GM12878 (cell line): ENCODE measurements around the gene FCHSD2. TPM values are rescaled to one million over a fixed set of nuclear protein-coding genes. Genes with fewer than 3 reads are reported as not detected.

ENCODE experiments used
- ASH2L ChIP-seq: fragments of 300-600, 200-600 bp; sonication (generic); IDR thresholded peaks from 2 replicates; pipeline ENCODE4 v1.6.1; 2017; ENCODE audit warnings: low read depth, mild to moderate bottlenecking, borderline replicate concordance
- CBFB ChIP-seq: IDR thresholded peaks from 2 replicates; pipeline ENCODE4 v1.6.1; 2016; ENCODE audit warnings: antibody characterized with exemption, low read depth
- GATAD2B ChIP-seq: fragments of 450-650 bp; conservative IDR thresholded peaks from 2 replicates; pipeline ENCODE4 v1.6.1; 2017; ENCODE audit warnings: low read depth, mild to moderate bottlenecking, moderate library complexity
- HSF1 ChIP-seq: fragments of 150-350 bp; IDR thresholded peaks from 2 replicates; pipeline ENCODE4 v1.6.1; 2014; ENCODE audit warnings: mild to moderate bottlenecking, low read depth, low read length
- NFIC ChIP-seq: IDR thresholded peaks from 2 replicates; pipeline ENCODE4 v1.6.1; 2012; ENCODE audit warnings: low read depth, mild to moderate bottlenecking, inconsistent platforms, low read length, moderate library complexity
- POLR2A ChIP-seq: IDR thresholded peaks from 2 replicates; pipeline ENCODE4 v1.6.1; 2011; ENCODE audit warnings: low read depth, mild to moderate bottlenecking, low read length
- RELA ChIP-seq: fragments of 450-650 bp; IDR thresholded peaks from 2 replicates; pipeline ENCODE4 v1.8.0; 2014; ENCODE audit warnings: borderline replicate concordance; ENCODE audit not compliant: partially characterized antibody
- STAT1 ChIP-seq: fragments of 450-650 bp; conservative IDR thresholded peaks from 2 replicates; pipeline ENCODE4 v1.6.1; 2014; ENCODE audit warnings: antibody characterized with exemption, mild to moderate bottlenecking
- TAF1 ChIP-seq: IDR thresholded peaks from 2 replicates; pipeline ENCODE4 v1.6.1; 2011; ENCODE audit warnings: mild to moderate bottlenecking, low read depth, low read length, borderline replicate concordance
- ZNF217 ChIP-seq: fragments of 450-650 bp; IDR thresholded peaks from 2 replicates; pipeline ENCODE4 v1.6.1; 2017; ENCODE audit warnings: antibody characterized with exemption, mild to moderate bottlenecking
- ZNF687 ChIP-seq: fragments of 450-650 bp; IDR thresholded peaks from 2 replicates; pipeline ENCODE4 v1.6.1; 2017; ENCODE audit warnings: mild to moderate bottlenecking, moderate library complexity
- polyA plus RNA-seq, 11 experiments: library from polyadenylated mRNA; depleted of rRNA in 4 of 11; unstranded in 6 of 11; stranded (reverse) in 5 of 11; fragments of >200 nt; fragmentation: Nextera tagmentation in 4 of 11; fragmentation: Illumina TruSeq in 1 of 11; extraction: Ambion mirVana in 4 of 11; extraction: Trizol in 1 of 11; gene quantifications; 1 replicate in 1 of 11; 2 replicates in 10 of 11; pipeline versions ENCODE4 v1.2.1 to v1.2.3, GENCODE V29; 2011 to 2016; ENCODE audit warnings: inconsistent platforms in 2 of 11, missing spikeins in 2 of 11, low read depth in 1 of 11
- total RNA-seq, 4 experiments: library from RNA; depleted of rRNA in 3 of 4; stranded (reverse); fragments of >200 nt in 3 of 4; fragmentation: Illumina TruSeq in 1 of 4; extraction: Trizol in 1 of 4; gene quantifications; 2 replicates each; pipeline versions ENCODE4 v1.2.1 to v1.2.3, GENCODE V29; 2013 to 2021
- TF ChIP-seq, protein P1 (sequence below): fragments of 450-650 bp; IDR thresholded peaks from 2 replicates; pipeline ENCODE4 v1.6.1; 2017; ENCODE audit warnings: mild to moderate bottlenecking, low read depth, inconsistent platforms; ENCODE audit not compliant: poor library complexity, severe bottlenecking
- TF ChIP-seq, protein P2 (sequence below): fragments of 450-650 bp; IDR thresholded peaks from 2 replicates; pipeline ENCODE4 v1.6.1; 2017; ENCODE audit warnings: mild to moderate bottlenecking, moderate library complexity
- TF ChIP-seq, protein P3 (sequence below): IDR thresholded peaks from 2 replicates; pipeline ENCODE4 v1.6.1; 2012; ENCODE audit warnings: low read depth, low read length, improper control_type of control experiment
- TF ChIP-seq, protein P4 (sequence below): IDR thresholded peaks from 2 replicates; pipeline ENCODE4 v1.6.1; 2011; ENCODE audit warnings: borderline replicate concordance, low read depth, mild to moderate bottlenecking, moderate library complexity, low read length; ENCODE audit not compliant: insufficient read depth, poor library complexity, severe bottlenecking

The FCHSD2 gene
- total and polyA plus RNA-seq, 10 of the 15 experiments (the other 5 are each of a cell fraction or from before 2014, with no cell fraction given), result 13.2 to 89.8 (median 47.8) TPM

- no peak for TF ChIP-seq ZNF687
- TF ChIP-seq, protein P1, sequence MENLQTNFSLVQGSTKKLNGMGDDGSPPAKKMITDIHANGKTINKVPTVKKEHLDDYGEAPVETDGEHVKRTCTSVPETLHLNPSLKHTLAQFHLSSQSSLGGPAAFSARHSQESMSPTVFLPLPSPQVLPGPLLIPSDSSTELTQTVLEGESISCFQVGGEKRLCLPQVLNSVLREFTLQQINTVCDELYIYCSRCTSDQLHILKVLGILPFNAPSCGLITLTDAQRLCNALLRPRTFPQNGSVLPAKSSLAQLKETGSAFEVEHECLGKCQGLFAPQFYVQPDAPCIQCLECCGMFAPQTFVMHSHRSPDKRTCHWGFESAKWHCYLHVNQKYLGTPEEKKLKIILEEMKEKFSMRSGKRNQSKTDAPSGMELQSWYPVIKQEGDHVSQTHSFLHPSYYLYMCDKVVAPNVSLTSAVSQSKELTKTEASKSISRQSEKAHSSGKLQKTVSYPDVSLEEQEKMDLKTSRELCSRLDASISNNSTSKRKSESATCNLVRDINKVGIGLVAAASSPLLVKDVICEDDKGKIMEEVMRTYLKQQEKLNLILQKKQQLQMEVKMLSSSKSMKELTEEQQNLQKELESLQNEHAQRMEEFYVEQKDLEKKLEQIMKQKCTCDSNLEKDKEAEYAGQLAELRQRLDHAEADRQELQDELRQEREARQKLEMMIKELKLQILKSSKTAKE, result no peak
- TF ChIP-seq, protein P2, sequence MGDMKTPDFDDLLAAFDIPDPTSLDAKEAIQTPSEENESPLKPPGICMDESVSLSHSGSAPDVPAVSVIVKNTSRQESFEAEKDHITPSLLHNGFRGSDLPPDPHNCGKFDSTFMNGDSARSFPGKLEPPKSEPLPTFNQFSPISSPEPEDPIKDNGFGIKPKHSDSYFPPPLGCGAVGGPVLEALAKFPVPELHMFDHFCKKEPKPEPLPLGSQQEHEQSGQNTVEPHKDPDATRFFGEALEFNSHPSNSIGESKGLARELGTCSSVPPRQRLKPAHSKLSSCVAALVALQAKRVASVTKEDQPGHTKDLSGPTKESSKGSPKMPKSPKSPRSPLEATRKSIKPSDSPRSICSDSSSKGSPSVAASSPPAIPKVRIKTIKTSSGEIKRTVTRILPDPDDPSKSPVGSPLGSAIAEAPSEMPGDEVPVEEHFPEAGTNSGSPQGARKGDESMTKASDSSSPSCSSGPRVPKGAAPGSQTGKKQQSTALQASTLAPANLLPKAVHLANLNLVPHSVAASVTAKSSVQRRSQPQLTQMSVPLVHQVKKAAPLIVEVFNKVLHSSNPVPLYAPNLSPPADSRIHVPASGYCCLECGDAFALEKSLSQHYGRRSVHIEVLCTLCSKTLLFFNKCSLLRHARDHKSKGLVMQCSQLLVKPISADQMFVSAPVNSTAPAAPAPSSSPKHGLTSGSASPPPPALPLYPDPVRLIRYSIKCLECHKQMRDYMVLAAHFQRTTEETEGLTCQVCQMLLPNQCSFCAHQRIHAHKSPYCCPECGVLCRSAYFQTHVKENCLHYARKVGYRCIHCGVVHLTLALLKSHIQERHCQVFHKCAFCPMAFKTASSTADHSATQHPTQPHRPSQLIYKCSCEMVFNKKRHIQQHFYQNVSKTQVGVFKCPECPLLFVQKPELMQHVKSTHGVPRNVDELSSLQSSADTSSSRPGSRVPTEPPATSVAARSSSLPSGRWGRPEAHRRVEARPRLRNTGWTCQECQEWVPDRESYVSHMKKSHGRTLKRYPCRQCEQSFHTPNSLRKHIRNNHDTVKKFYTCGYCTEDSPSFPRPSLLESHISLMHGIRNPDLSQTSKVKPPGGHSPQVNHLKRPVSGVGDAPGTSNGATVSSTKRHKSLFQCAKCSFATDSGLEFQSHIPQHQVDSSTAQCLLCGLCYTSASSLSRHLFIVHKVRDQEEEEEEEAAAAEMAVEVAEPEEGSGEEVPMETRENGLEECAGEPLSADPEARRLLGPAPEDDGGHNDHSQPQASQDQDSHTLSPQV, result no peak
- no peak for TF ChIP-seq GATAD2B
- TF ChIP-seq ZNF217, result no peak
- no peak for TF ChIP-seq HSF1
- TF ChIP-seq TAF1, result no peak
- TF ChIP-seq NFIC, result peak; percentile 62; the same call in 1 of the 2 replicates
- TF ChIP-seq POLR2A, result no peak
- TF ChIP-seq STAT1, result no peak
- TF ChIP-seq, protein P3, sequence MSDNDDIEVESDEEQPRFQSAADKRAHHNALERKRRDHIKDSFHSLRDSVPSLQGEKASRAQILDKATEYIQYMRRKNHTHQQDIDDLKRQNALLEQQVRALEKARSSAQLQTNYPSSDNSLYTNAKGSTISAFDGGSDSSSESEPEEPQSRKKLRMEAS, result no peak
- TF ChIP-seq CBFB, result no peak
- TF ChIP-seq ASH2L, result no peak
- TF ChIP-seq, protein P4, sequence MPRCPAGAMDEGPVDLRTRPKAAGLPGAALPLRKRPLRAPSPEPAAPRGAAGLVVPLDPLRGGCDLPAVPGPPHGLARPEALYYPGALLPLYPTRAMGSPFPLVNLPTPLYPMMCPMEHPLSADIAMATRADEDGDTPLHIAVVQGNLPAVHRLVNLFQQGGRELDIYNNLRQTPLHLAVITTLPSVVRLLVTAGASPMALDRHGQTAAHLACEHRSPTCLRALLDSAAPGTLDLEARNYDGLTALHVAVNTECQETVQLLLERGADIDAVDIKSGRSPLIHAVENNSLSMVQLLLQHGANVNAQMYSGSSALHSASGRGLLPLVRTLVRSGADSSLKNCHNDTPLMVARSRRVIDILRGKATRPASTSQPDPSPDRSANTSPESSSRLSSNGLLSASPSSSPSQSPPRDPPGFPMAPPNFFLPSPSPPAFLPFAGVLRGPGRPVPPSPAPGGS, result peak; percentile 59
- TF ChIP-seq RELA, result no peak
Observed at GRCh38 chr11:72975778-72976521, 166.2 kb downstream of the FCHSD2 start (continued).
